Measurements from ENCODE around the gene NAA50. TPM values are rescaled to one million over a fixed set of nuclear protein-coding genes. Genes with fewer than 3 reads are reported as not detected.

The NAA50 gene
- total RNA-seq, 1 donor from 2014 or later: 75.0 TPM

DNA sequence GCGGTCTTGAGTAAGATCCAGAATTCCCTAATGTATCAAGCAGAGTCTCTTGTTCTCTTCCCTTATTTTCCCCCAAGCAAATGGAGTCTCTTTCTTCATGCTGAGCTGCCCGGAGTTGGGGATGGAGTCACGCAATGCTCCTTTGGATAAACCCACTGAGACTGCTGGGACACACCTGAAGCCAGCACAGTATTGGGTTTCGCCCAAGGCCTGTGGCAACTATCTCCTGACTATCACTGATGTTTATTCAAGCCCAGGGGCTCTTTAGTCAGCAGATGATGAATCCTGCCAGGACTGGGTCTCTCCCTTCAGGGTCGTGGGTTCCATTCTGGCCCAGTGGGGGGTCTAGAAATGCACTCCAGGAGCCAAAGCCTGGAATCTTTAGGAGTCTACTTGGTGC is 60.9 kb downstream of the NAA50 start:
- Histone ChIP-seq H3K4me3 (no peak overlapping the region), H3K36me3 (peaks cover 16% of the 10 kb centered on the region), H3K27ac (replicated peaks) (no peak overlapping the region), H3K27me3 (ENCODE audit: low read depth) (no peaks in the 10 kb centered on the region), H3K9me3 (replicated peaks) (peaks cover 18% of the 10 kb centered on the region), H3K4me1 (peaks cover 11% of the 10 kb centered on the region)
- DNase-seq: no peak
- TF ChIP-seq, protein P1, sequence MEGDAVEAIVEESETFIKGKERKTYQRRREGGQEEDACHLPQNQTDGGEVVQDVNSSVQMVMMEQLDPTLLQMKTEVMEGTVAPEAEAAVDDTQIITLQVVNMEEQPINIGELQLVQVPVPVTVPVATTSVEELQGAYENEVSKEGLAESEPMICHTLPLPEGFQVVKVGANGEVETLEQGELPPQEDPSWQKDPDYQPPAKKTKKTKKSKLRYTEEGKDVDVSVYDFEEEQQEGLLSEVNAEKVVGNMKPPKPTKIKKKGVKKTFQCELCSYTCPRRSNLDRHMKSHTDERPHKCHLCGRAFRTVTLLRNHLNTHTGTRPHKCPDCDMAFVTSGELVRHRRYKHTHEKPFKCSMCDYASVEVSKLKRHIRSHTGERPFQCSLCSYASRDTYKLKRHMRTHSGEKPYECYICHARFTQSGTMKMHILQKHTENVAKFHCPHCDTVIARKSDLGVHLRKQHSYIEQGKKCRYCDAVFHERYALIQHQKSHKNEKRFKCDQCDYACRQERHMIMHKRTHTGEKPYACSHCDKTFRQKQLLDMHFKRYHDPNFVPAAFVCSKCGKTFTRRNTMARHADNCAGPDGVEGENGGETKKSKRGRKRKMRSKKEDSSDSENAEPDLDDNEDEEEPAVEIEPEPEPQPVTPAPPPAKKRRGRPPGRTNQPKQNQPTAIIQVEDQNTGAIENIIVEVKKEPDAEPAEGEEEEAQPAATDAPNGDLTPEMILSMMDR (IDR thresholded peaks at IDR 0.05; ENCODE audit: borderline replicate concordance): no peak
- intact Hi-C loops (cut with micrococcal nuclease): no loop called here

DNA sequence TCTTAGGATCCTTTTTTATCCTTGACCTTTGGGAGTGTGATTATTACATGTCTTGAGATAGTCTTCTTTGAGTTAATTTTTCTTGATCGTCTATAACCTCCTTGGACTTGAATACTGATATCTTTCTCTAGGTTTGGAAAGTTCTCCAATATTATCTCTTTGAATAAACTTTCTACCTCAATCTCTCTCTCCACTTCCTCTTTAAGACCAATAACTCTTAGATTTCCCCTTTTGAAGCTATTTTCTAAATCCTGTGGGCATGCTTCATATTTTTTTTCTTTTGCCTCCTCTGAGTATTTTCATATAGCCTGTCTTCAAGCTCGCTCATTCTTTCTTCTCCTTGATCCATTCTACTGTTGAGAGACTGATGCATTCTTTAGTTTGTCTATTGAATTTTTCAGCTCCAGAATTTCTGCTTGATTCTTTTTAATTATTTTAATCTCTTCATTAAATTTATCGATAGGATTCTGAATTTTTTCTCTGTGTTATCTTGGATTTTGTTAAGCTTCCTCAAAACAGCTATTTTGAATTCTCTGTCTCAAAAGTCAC is 61.7 kb downstream of the NAA50 start:
- intact Hi-C loops (cut with micrococcal nuclease): no loop called here
- no peak overlapping the region for H3K4me3 ChIP-seq
- peaks cover 16% of the 10 kb centered on the region for H3K36me3 ChIP-seq
- no peak for DNase-seq
- TF ChIP-seq, protein P1 (IDR thresholded peaks at IDR 0.05; ENCODE audit: borderline replicate concordance): no peak
- H3K27me3 ChIP-seq (ENCODE audit: low read depth): no peaks in the 10 kb centered on the region
- no peak overlapping the region for H3K27ac ChIP-seq (replicated peaks)
- H3K4me1 ChIP-seq: peaks cover 11% of the 10 kb centered on the region
- H3K9me3 ChIP-seq (replicated peaks): peaks cover 18% of the 10 kb centered on the region

DNA sequence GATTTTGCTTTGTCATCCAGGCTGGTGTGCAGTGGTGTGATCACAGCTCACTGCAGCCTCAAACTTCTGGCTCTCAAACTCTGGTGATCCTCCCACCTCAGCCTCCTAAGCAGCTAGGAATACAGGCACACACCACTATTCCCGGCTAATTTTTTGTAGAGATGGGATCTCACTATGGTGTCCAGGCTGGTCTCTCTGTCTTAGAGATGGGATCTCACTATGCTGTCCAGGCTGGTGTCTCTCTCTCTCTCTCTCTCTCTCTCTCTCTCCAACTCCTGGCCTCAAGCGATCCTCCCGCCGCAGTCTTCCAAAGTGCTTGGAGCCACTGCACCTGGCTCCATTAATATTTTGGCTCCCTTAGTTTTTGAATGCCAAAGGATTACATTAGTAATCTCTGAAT is 67.3 kb downstream of the NAA50 start:
- DNase-seq: no peak
- TF ChIP-seq, protein P1 (IDR thresholded peaks at IDR 0.05; ENCODE audit: borderline replicate concordance): no peak
- no peaks in the 10 kb centered on the region for H3K4me1 ChIP-seq
- no peak overlapping the region for H3K27ac ChIP-seq (replicated peaks)
- intact Hi-C loops (cut with micrococcal nuclease): no loop called here
- H3K4me3 ChIP-seq: no peak overlapping the region
- H3K9me3 ChIP-seq (replicated peaks): no peaks in the 10 kb centered on the region
- H3K36me3 ChIP-seq: peaks cover 34% of the 10 kb centered on the region
- no peaks in the 10 kb centered on the region for H3K27me3 ChIP-seq (ENCODE audit: low read depth)

DNA sequence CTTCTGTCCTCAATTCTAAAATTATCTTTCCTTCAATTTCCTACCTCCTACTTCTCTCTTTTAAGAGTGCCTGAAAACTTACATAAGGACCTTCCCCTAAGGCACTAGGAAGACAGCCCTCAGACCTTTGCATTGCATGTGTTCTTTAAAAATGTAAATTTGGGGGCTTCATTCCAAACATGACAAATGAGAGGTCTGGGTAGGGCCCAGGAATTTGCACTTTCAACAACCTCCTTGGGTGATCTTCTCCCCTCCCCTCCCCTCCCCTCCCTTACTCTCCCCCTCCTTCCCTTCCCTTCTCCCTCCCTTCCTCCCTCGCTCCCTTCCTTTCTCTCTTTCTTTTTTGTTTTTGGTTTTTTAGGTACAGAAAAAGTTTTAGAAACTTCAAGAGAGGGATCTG is 68.3 kb downstream of the NAA50 start:
- Histone ChIP-seq H3K36me3 (peaks cover 45% of the 10 kb centered on the region), H3K4me3 (no peak overlapping the region), H3K4me1 (no peaks in the 10 kb centered on the region), H3K27ac (replicated peaks) (no peak overlapping the region), H3K27me3 (ENCODE audit: low read depth) (no peaks in the 10 kb centered on the region), H3K9me3 (replicated peaks) (no peaks in the 10 kb centered on the region)
- intact Hi-C loops (cut with micrococcal nuclease): no loop called here
- TF ChIP-seq, protein P1 (IDR thresholded peaks at IDR 0.05; ENCODE audit: borderline replicate concordance): no peak
- DNase-seq: no peak

DNA sequence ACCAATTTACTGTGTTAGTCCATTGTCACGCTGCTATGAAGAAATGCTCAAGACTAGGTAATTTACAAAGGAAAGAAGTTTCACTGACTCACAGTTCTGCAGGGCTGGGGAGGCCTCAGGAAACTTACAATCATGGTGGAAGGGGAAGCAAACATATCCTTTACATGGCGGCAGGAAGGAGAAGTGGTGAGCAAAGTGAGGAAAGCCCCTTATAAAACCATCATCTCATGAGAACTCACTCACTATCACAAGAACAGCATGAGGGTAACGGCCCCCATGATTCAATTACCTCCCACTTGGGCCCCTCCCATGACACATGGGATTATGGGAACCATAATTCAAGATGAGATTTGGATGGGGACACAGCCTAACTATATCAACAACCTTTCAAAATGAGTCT is 69.8 kb downstream of the NAA50 start:
- Histone ChIP-seq H3K9me3 (replicated peaks) (no peaks in the 10 kb centered on the region), H3K27ac (replicated peaks) (no peak overlapping the region), H3K27me3 (ENCODE audit: low read depth) (no peaks in the 10 kb centered on the region), H3K4me1 (no peaks in the 10 kb centered on the region), H3K36me3 (peaks cover 53% of the 10 kb centered on the region), H3K4me3 (no peak overlapping the region)
- no peak for DNase-seq
- TF ChIP-seq, protein P1 (IDR thresholded peaks at IDR 0.05; ENCODE audit: borderline replicate concordance): no peak
- intact Hi-C loops (cut with micrococcal nuclease): no loop called here

Data from left ventricle myocardium inferior (tissue), 1 donor.